Bone marrow (tissue), 2 donors: Measurements from ENCODE around the gene SAMD4A.

Experiments used
- DNase-seq, 2 donors: peaks; one replicate each; lab custom pipeline; 2025; lab: John Stamatoyannopoulos, UW

Gene SAMD4A

DNA sequence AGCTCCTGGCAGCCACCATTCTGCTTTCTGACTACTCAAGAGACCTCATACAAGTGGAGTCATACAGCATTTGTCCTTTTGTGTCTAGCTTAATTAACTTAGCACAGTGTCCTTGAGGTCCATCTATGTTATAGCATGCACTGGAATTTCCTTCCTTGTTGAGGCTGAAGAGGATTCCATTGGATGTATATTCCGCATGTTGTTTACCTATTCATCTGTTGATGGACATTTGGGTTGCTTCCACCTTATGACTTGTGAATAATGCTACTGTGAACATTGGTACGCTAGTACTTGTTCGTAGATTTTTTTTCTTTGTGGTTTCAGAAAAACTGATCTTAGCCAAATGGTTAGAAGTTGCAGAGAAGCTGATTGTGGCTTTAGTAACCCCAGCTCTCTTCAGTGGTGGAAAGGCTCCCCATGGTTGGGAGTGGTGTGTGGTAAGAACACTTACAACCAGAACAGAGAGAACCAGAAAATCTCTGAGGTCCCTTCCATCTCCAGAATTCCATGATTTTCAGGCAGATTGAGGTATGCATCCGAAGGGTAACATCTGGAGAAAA lies 118.4 kb downstream of the SAMD4A start:
- no peak for DNase-seq

DNA sequence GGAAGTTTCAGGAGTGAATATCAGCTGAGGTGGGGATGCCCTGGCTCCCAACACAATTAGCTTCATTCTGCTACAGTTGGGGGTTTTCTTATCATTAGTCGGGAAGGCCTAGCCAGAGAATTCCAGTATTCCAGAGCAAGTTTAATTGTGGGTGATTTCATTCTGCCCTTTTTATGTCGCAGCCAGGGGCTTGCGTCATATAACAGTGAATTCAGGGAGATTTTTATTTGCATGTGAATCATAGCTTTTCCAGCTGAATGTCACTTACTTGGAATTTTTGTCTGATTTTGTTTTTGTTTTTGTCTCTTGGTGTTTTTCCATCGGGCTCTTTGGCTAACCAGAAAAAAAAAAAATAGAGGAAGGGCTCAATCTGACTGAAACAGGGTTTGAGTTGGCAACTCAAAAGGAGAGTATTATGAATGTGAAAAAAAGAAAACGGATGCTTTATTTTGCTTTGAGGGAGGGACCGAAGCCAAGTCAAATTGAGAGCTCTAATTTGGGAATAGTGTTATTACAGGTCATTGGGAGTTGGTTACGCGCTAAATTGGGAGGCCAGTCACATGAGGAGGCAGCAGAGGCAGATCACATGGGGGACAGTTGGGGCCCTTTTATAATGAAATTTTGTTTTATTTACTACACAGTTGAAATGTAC lies 119.4 kb downstream of the SAMD4A start:
- no peak for DNase-seq

DNA sequence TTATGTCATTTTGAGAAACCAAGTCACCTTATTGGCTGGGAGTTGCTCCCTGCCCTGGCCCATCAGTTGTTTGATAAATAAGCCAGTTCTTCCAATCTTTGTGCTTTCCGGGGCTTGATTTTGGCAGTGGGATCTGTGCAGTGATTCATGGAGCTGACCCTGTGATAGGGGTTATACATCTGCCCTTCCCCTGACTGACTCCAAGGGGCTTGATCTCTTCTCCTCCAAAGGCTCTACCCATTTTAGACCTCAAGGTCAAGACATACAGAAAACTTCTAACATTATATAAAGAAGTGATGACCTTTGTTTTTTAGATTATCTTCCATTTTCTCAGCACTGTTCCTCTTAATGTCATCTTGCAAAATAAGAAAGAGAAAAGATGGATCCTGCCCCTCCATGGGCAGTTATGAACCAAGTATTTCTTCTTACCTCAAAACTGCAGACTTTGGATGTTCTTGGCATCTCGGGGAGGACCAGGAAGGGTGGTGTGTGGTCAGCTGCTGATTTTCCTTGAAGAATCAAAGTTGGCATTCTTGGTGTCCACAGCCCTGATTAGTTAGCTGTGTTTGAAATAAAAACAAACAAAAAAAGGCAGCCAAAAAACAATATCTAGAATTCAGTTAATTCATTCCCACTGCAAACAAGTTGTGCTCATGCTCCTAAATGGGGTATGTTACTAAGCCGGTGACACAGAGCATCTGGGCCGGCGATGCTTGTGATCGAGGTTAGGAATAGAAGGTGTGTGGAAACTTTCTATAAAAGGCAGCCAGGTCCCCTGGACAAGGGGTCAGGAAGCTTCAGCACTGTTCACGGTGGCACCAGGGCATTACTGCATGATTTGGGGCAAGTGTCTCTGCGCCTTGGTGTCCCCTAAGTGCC lies 120.2 kb downstream of the SAMD4A start:
- no peak for DNase-seq

DNA sequence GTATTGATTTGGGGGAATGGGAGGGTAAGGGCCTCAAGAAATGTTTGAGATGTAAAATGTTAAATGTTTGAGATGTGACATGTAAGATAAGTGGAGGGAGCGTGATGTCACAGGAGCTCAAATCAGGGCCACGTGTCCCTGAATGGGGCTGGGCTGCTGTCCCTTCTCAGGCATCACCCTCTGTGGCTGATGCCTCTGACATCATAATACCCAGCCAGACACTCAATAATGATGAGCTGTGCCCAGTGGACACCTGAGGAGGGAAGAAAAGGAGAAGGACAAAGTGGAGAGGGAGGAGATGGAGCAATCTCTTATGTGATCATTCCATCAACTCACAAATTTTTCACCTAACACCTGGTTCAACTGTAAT lies 120.8 kb downstream of the SAMD4A start:
- no peak for DNase-seq

DNA sequence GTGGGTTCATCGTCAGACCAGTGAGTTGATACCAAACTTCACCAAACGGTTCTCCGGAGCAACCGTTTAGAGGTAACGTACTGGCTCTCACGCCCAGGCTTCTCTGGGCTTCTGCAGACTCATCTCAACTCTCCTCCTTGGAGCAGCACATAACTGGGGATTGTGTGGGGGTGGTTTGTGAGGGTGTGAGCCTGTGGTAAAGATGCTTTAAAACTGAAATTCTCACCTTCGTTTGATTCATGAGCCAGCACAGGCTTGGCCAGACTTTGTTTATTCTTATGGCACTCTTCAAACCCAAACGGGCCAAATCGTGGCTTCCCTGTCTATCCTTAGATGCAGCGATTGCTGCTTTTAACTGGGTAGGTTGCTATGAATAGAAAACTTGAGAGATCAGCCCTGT lies 121.3 kb downstream of the SAMD4A start:
- DNase-seq: no peak

DNA sequence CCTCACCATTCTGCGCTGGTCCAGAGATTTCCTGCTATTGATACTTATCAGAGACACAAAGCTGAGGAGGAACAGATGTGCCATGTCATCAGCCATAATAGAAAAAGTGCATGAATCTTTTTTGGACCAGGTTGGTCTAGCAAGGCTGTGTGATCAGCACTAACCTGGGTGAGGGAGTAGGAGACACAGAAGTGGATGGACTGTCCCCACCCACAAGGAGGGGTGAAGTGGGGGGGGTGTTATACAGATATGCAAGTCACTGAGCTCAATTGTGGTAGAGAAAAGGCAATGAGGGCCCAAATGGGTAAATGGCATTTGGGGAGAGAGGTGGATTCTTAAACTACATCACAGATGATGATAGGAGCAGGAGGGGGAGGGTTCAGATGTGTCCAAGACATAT lies 123.0 kb downstream of the SAMD4A start:
- no peak for DNase-seq

DNA sequence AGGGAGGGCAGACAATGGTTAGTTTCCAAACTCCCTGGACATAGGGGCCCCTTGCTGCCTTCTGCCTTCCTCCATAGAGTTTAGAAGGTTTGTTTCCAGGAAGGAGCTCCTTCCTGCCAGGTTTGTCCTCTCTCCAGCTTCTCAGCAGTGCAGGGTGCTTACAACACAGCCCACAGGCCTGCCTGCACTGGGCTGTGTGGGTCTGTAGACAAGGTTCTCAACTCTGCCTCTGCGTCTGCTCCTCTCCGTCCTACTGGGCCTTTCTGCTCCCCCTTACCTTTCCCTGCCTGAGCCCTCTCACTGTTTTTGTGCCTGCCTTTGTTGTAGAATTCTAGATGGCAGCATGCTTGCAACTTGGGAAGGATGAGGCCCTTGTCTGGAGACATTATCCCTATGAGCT lies 124.0 kb downstream of the SAMD4A start:
- no peak for DNase-seq

DNA sequence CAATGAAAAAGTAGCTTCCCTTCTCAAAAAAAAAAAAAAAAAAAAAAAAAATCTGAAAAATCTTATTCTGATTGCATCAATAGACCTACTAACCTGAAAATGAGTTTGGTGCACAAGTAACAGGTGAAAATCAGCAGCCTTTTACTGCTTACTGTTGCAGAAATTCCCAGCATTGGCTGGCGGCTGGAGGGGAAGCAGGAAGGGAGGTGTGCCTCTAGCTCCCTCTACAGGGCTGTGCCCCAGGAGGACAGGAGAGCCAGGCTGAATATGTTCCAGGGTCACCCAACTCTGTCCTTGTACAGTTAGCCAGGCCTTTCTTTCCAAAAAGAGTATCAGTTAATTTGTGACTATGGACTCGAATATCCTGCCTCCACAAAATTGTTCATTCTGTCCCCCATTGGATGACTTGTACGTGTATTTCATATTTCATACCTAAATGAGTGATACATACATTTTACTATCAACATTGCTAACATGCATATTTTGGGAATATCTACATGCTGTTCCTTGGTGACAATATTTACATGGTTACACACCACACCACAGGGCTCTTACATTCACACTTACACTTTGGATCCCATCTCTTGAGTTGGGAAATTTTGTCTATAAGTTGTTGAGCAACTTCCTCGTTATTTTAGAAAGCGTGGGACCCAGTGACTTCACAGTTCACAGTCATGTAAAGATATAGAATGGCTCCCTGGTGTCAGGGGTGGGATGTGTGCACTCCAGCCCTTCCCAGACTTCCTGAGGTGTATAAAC lies 124.8 kb downstream of the SAMD4A start:
- no peak for DNase-seq

DNA sequence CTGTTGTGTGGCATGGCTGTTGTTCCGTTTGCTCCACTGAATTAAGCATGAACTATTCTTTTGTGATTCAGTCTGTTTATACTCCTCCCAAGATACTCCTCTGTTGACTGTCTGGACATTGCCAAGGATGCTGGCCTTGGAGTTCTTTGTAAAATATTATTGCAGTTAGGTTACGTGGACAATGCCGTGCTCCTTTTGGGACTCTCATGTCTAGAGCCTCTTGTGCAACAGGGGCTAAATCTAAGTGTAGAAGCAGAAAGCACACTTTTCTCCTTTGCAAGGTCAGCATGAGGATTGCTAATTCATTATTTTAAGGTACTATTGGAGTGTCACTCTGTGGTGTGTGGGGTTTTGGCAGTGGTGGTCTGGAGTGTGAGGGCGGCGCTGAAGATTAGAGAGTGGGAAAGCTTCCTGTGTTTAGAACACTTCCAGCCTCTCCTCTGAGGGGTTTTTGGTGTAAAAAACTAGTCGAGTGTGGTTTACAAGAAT lies 125.4 kb downstream of the SAMD4A start:
- DNase-seq: no peak

DNA sequence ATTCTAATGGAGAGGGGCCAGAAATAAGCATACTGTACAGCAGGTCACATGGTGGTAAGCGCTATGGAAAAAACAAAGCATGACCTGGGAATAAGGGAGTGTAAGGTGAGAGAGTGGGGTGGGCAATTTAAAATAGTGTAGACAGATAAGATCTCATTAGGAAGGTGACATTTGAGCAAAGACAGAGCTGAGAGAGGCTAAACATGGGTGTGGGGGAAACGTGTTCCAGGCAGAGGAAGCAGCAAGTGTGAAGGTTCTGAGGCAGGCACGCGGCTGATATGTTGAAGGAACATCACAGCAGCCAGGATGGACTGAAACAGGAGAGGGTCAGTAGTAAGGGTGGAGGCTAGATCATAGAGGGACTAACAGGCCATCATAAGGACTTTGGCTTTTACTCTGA lies 126.8 kb downstream of the SAMD4A start:
- DNase-seq: no peak

DNA sequence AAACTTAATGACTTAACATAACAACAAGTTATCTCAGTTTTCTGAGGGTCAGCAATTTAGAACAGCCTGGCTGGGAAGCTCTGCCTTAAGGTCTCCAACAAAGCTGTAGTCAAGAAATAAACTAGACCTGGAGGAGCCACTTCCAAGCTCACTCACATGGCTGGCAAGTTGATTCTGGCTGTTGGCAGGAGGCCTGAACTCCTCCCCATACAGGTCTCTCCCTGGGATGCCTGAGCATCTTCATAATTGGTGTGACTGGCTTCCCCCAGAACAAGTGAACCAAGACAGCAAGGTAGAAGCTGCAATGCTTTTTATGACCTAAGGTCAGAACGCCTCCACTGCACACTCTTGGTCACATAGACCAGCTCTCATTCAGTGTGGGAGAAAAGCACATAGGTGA lies 128.3 kb downstream of the SAMD4A start:
- no peak for DNase-seq

DNA sequence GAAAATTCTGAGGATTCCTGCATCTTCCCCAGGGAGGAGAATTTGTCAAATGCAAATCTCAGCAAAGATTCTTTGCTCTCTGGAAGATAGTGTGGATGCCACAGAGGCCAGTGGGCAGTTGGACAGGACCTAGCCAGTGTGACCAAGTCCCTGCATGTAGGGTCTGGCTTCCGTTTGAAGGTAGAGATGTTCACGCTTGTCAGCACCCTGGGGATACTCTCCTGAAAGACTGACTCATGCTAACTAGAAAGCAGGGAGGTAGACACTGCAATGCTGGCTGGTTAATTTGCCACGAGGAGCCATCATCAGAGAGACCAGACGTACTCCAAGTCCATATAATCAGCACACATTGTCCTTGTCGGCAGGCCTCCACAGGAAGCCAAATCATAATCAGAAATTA lies 130.1 kb downstream of the SAMD4A start:
- no peak for DNase-seq

DNA sequence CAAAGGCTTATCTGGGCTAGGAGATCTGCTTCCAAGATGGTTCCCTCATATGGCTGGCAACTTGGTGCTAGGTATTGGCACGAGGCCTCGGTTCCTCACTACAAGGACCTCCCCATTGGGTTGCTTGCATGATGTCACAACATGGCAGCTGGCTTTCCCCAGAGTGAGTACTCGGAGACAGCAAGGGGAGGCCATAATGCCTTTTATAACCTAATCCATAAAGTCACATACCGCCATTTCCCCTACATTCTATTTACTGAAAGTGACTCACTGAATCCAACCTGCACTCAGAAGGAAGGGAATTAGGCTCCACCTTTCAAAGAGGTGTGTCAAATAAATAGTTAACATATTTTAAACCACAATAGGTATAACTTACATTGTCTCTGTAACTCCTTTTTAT lies 130.9 kb downstream of the SAMD4A start:
- DNase-seq: no peak

DNA sequence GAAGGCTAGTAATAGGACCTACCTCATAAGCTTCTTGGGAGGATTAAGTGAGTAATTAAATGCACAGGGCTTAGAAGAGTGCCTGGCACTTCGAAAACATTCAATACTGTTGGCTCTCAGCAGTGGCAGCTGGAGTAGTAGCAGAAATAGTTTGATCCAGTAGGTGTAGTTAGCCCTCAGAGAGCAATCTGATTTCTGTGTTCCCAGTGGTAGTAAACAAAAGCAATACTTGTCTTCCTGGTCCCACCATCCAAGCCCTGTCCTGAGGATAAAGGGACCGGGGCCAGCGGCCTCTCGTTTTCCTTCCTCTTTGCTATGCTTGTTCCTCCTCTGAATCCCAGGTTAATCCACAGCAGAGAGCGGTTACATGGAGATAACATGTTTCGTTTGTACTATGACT lies 131.6 kb downstream of the SAMD4A start:
- DNase-seq: no peak

DNA sequence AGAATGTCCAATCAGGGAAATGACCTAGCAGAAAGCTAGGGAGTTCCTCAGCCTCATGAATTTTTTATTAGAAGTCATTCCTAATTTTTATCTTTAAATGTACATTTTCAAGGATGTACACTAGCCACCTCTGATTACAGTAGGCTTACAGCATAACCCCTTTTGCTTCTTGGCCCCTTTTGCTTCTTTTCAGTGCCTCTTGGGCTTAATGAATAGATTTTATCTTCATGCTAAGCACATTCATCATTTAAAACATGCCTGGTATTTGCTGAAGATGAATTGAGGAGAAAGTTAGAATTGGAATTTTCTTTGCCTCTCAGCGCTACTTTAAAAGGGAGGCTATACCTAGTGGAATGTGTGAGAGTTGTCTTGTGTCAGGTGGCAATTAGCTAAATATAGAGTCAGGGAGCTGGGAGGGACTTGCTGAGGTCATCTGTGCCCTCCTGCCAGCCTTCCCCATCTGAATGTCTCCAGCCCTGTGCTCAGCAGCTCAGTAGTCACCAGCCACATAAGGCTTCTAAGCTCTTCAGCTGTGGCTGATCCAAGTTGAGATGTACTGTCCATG lies 132.1 kb downstream of the SAMD4A start:
- DNase-seq: no peak

DNA sequence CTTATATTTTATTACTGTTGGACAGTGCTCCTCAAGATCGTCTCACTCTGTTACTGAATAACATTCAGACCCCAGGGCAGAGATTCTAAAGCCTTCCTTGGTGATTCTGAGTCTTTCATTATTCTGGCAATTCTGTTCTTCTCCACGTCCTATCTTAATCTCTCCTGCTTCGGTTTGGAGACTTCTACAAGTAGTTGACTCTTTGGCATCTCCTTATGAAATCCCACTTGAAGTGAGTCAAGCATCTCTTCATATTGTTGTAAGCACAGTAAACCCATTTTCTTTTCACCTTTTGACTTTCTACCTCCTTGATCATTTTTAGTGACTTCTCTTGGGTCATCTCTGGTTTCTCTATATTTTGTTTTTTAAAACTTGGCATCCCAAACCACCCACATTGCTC lies 132.8 kb downstream of the SAMD4A start:
- DNase-seq: no peak

DNA sequence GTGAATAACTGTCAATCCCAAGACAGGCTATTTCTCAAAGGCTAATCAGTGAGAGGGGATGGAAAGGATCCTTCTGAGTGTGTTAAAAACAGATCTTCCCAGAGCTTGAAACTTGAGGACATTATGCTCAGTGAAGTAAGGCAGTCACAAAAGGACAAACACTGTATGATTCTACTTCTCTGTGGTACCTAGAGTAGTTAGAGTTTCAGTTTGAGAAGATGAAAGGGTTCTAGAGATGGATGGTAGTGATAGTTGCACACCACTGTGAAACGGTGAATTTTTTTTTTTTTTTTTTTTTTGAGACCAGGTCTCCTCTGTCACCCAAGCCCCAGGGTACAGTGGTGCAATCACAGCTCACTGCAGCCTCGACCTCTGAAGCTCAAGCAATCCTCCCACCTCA lies 133.8 kb downstream of the SAMD4A start:
- DNase-seq: no peak

DNA sequence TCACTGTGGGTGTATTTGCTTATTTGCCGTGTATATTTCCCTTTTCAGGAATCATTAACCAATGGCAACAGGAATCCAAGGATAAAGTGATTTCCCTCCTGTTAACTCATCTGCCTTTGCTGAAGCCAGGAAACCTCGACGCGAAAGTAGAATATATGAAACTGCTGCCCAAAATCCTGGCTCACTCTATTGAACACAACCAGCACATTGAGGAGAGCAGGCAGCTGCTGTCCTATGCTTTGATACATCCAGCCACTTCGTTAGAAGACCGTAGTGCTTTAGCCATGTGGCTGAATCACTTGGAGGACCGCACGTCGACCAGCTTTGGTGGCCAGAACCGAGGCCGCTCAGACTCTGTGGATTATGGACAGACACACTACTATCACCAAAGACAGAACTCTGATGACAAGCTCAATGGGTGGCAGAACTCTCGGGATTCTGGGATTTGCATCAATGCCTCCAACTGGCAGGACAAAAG lies 135.1 kb downstream of the SAMD4A start:
- no peak for DNase-seq

DNA sequence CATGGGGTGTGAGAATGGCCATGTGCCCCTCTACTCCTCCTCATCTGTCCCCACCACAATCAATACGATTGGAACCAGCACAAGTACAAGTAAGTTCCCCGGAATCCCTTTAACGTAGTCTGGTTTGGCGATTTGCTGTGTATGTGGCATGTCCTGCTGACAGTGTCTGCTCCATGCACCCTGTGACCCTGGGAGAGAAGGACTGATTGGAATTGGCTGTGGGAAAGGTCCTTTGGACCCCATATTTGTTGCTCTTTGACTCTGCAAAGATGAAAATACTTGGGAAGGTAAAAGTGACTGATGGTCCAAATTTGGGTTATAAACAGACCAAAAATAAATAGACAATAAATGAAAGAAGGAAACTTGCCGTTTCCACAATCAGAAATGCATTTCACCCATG lies 135.6 kb downstream of the SAMD4A start:
- no peak for DNase-seq

DNA sequence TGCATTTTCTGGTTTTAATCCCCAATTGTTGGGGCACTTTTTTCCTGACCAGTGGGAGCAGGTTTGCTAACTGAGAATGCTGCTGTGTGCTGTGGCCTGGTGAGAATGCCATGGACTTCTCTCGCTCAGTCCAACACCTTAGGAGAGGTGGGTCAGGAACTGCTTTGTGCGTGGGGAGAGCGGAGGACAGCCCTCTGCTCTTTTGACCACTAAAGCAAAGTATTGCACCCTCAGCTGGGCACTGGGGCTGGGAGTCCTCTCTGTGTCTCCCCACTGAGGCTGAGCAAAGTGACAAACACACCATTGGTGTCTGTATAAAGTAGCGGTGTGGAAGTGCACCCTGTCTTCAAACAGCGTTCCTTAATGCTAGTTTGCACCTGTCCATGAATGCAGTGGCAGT lies 136.2 kb downstream of the SAMD4A start:
- no peak for DNase-seq

DNA sequence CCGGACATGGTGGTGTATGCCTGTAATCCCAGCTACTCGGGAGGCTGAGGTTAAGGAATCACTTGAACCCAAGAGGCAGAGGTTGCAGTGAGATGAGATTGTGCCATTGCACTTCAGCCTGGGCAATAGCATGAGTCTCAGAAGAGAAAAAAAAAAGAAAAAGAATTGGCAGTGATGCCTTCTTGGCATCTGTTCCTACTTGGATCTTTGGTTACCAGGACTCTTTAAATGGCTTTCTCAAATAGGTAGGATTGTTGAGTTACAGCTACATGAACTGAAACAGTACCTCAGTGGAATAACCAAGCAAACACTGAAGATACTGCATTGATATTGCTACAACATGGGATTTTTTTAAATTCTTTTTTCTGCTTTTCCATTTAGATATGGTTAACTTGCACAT lies 136.8 kb downstream of the SAMD4A start:
- no peak for DNase-seq

DNA sequence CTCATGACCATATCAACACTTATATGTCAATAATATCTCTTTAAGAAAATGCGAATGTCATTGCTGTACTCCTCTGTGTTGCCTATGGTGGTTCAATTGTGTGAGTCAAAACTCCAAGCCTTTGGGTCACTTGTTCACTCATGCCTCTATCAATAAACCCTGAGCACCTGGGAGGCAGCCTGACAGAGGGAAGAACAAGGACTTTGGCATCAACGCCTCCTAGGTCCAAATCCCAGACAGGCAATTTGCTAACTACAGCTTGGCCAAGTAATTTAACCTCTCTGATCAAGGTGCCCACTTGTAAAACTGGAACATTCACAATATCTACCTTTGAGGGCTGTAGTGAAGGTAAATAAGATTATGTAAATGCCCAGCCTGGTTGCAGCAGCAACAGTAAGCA lies 137.8 kb downstream of the SAMD4A start:
- DNase-seq: no peak
